Progenitor cell of endocrine pancreas (in vitro differentiated cells): ENCODE measurements around the gene LZTFL1. TPM values are rescaled to one million over a fixed set of nuclear protein-coding genes. Genes with fewer than 3 reads are reported as not detected.

Experiments
- DNase-seq: peaks from one replicate; pipeline ENCODE4 v3.0.0; 2021; ENCODE audit warnings: low spot score; ENCODE audit not compliant: unreplicated experiment
- H3K27ac Mint-ChIP-seq: 2 replicates; pipeline ENCODE4 v1.8.0; 2021; ENCODE audit warnings: mild to moderate bottlenecking, moderate library complexity, mixed read lengths
- H3K27me3 Mint-ChIP-seq: 2 replicates; pipeline ENCODE4 v1.8.0; 2021; ENCODE audit warnings: mixed read lengths
- H3K36me3 Mint-ChIP-seq: 2 replicates; pipeline ENCODE4 v1.8.0; 2022; ENCODE audit warnings: mixed read lengths; ENCODE audit not compliant: insufficient read depth
- H3K4me1 Mint-ChIP-seq: 2 replicates; pipeline ENCODE4 v1.8.0; 2021; ENCODE audit warnings: low read depth, mixed read lengths
- H3K4me3 Mint-ChIP-seq: 2 replicates; pipeline ENCODE4 v1.8.0; 2021; ENCODE audit warnings: low read depth, mild to moderate bottlenecking, moderate library complexity, mixed read lengths
- H3K9me3 Mint-ChIP-seq: 2 replicates; pipeline ENCODE4 v1.8.0; 2021; ENCODE audit warnings: low read depth, mixed read lengths
- CTCF ChIP-seq: fragments of 200-600 bp; sonication (generic); IDR thresholded peaks from one replicate; pipeline ENCODE4 v1.5.0; 2021; ENCODE audit warnings: antibody characterized with exemption, mild to moderate bottlenecking; ENCODE audit not compliant: unreplicated experiment
- total RNA-seq: library from RNA; stranded (reverse); gene quantifications from 2 replicates; pipeline ENCODE4 v1.2.1, GENCODE V29; 2021

LZTFL1 gene
- total RNA-seq, 1 donor from 2014 or later, result 28.1 TPM

GRCh38 chr3:45776301-45776595 is 65.7 kb downstream of the LZTFL1 start:
- no peaks in the 10 kb centered on the region for H3K9me3 Mint-ChIP-seq
- DNase-seq, result no peak
- no peaks in the 10 kb centered on the region for H3K36me3 Mint-ChIP-seq
- H3K4me1 Mint-ChIP-seq, result peaks cover 6% of the 10 kb centered on the region
- H3K27ac Mint-ChIP-seq, result no peak overlapping the region
- peaks cover 21% of the 10 kb centered on the region for H3K27me3 Mint-ChIP-seq
- TF ChIP-seq CTCF, result no peak
- no peak overlapping the region for H3K4me3 Mint-ChIP-seq

GRCh38 chr3:45775571-45776300 is 66.2 kb downstream of the LZTFL1 start:
- no peak for TF ChIP-seq CTCF
- Mint-ChIP-seq H3K4me3 (no peak overlapping the region), H3K9me3 (no peaks in the 10 kb centered on the region), H3K4me1 (peaks cover 6% of the 10 kb centered on the region), H3K36me3 (no peaks in the 10 kb centered on the region), H3K27ac (no peak overlapping the region), H3K27me3 (peaks cover 21% of the 10 kb centered on the region)
- no peak for DNase-seq

- no peak overlapping the region for H3K4me3 Mint-ChIP-seq
- no peak overlapping the region for H3K27ac Mint-ChIP-seq
- peaks cover 6% of the 10 kb centered on the region for H3K4me1 Mint-ChIP-seq
- no peaks in the 10 kb centered on the region for H3K9me3 Mint-ChIP-seq
- no peaks in the 10 kb centered on the region for H3K36me3 Mint-ChIP-seq
- DNase-seq, result no peak
- no peak for TF ChIP-seq CTCF
- peaks cover 26% of the 10 kb centered on the region for H3K27me3 Mint-ChIP-seq
Measured at GRCh38 chr3:45774581-45775521, 67.1 kb downstream of the LZTFL1 start.

GRCh38 chr3:45773714-45774449 is 68.0 kb downstream of the LZTFL1 start:
- no peaks in the 10 kb centered on the region for H3K36me3 Mint-ChIP-seq
- peaks cover 6% of the 10 kb centered on the region for H3K4me1 Mint-ChIP-seq
- peaks cover 28% of the 10 kb centered on the region for H3K27me3 Mint-ChIP-seq
- no peak overlapping the region for H3K27ac Mint-ChIP-seq
- DNase-seq, result no peak
- no peak for TF ChIP-seq CTCF
- no peak overlapping the region for H3K4me3 Mint-ChIP-seq
- no peaks in the 10 kb centered on the region for H3K9me3 Mint-ChIP-seq

Other genes with a start within 250 kb of the LZTFL1 start
- gene LIMD1, start 247.4 kb downstream of the LZTFL1 start, total RNA-seq, result 31.3 and 32.5 TPM in 2 replicates
- 56.7 and 61.3 TPM in 2 replicates for gene SACM1L, start 152.7 kb downstream of the LZTFL1 start, total RNA-seq
- gene SLC6A20, start 45.6 kb downstream of the LZTFL1 start, total RNA-seq, result not detected in 2 replicates
- gene CCR9, start 44.4 kb upstream of the LZTFL1 start, total RNA-seq, result not detected in 2 replicates
- gene CXCR6, start 101.3 kb upstream of the LZTFL1 start, total RNA-seq, result not detected in 2 replicates
- 17.0 and 18.0 TPM in 2 replicates for gene FYCO1, start 153.7 kb upstream of the LZTFL1 start, total RNA-seq
- not detected in 2 replicates for gene XCR1, start 185.4 kb upstream of the LZTFL1 start, total RNA-seq